ENCODE results near the gene ZNF831. TPM values are rescaled to one million over a fixed set of nuclear protein-coding genes. Genes with fewer than 3 reads are reported as not detected.

The ZNF831 gene
- total RNA-seq, 1 donor from 2014 or later = 1.0 TPM

DNA sequence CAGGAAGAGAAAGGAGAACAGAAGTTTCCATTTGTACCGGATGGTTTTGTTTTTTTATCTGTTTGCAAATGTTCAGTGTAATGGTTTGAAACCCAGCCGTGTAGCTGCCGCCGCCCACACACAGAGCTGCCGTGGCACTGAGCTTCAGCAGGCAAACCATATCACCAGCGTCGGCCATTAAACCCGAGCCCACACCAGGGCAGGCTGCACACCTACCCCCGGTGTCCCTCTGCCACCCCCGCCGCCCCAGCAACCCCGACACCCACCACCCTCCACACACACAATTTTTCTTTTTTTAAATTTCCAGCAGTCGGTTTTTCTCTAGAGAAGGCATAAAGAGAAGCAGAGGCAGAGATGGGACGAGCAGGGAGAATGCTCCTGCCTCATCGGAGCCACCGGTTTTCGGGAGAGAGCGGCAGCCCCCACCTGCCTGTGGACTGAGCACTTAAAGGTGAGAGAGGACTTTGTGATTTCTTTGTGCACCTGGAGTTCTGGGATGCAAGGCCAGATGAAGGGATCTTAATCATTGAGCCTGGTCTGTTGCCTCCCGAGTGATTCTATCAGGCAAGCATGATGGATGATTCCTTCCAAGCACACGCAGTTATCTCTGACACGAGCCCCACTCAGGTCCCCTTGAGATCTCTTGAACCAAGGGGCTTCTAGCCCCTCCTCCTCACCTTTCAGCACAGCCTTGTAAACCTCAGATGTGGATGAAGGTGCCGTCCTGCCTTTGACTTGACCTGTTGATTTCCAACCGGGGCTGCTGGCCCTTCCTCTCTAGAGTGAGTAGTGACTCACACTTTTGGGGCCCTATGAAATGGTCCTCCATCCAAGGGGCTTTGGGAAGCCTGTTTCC is 17.5 kb upstream of the ZNF831 start:
- no peaks in the 10 kb centered on the region for H3K27me3 ChIP-seq (ENCODE audit: low read depth)
- no peak for DNase-seq
- TF ChIP-seq CTCF (IDR thresholded peaks at IDR 0.05) = no peak
- H3K36me3 ChIP-seq = no peaks in the 10 kb centered on the region
- no peaks in the 10 kb centered on the region for H3K9me3 ChIP-seq
- peaks cover 9% of the 10 kb centered on the region for H3K4me1 ChIP-seq
- peak overlapping the region; percentile 46 for H3K27ac ChIP-seq
- intact Hi-C loops (cut with DNase I) = no loop called here
- no peak for ATAC-seq
- H3K4me3 ChIP-seq = peak overlapping the region; percentile 20

- H3K27ac ChIP-seq = peak overlapping the region; percentile 0
- H3K4me1 ChIP-seq = peaks cover 15% of the 10 kb centered on the region
- DNase-seq (no peak), ATAC-seq (no peak)
- H3K27me3 ChIP-seq (ENCODE audit: low read depth) = no peaks in the 10 kb centered on the region
- intact Hi-C loops (cut with DNase I) = no loop called here
- TF ChIP-seq CTCF (IDR thresholded peaks at IDR 0.05) = no peak
- H3K4me3 ChIP-seq = peak overlapping the region; percentile 20
- H3K9me3 ChIP-seq = no peaks in the 10 kb centered on the region
- H3K36me3 ChIP-seq = no peaks in the 10 kb centered on the region
These were observed 16.6 kb upstream of the ZNF831 start for GRCh38 chr20:59146780-59147565.

- H3K27ac ChIP-seq = peak overlapping the region; percentile 0
- no peak overlapping the region for H3K4me3 ChIP-seq
- no peak for DNase-seq
- intact Hi-C loops (cut with DNase I) = no loop called here
- no peaks in the 10 kb centered on the region for H3K27me3 ChIP-seq (ENCODE audit: low read depth)
- no peak for TF ChIP-seq CTCF (IDR thresholded peaks at IDR 0.05)
- no peaks in the 10 kb centered on the region for H3K9me3 ChIP-seq
- no peaks in the 10 kb centered on the region for H3K36me3 ChIP-seq
- no peak for ATAC-seq
- peaks cover 21% of the 10 kb centered on the region for H3K4me1 ChIP-seq
These were observed 16.0 kb upstream of the ZNF831 start for GRCh38 chr20:59147586-59147985.

- no peak overlapping the region for H3K4me3 ChIP-seq
- no peak overlapping the region for H3K27ac ChIP-seq
- H3K4me1 ChIP-seq = peaks cover 34% of the 10 kb centered on the region
- no peaks in the 10 kb centered on the region for H3K27me3 ChIP-seq (ENCODE audit: low read depth)
- no peaks in the 10 kb centered on the region for H3K9me3 ChIP-seq
- no peak for ATAC-seq
- no peaks in the 10 kb centered on the region for H3K36me3 ChIP-seq
- intact Hi-C loops (cut with DNase I) = no loop called here
- no peak for TF ChIP-seq CTCF (IDR thresholded peaks at IDR 0.05)
- no peak for DNase-seq
These were observed 14.7 kb upstream of the ZNF831 start for GRCh38 chr20:59148701-59149493.
